Uterus (tissue), 4 donors: ENCODE results near the gene CTSD. TPM values are rescaled to one million over a fixed set of nuclear protein-coding genes. Genes with fewer than 3 reads are reported as not detected.

Experiments used
- DNase-seq, 2 donors: peaks; one replicate each; pipeline ENCODE4 v3.0.0-alpha.2; 2019 to 2020
- H3K27ac ChIP-seq, 2 donors: fragments of 200-600 bp; sonication (generic); 1 replicate in 1 of 2; 2 replicates in 1 of 2; pipeline ENCODE4 v1.5.1; 2016 to 2018
- H3K27me3 ChIP-seq, 2 donors: fragments of 200-600 bp; sonication (generic); one replicate each; pipeline ENCODE4 v1.5.1; 2018 to 2019; ENCODE audit warnings: control low read depth in 1 of 2
- H3K36me3 ChIP-seq, 2 donors: fragments of 200-600 bp; sonication (generic); one replicate each; pipeline ENCODE4 v1.5.1; 2019; ENCODE audit warnings: control low read depth in 1 of 2
- H3K4me1 ChIP-seq, 2 donors: fragments of 200-600 bp; sonication (generic); one replicate each; pipeline ENCODE4 v1.5.1; 2018 to 2019; ENCODE audit warnings: control low read depth in 1 of 2
- H3K4me3 ChIP-seq, 2 donors: fragments of 200-600 bp; sonication (generic); 1 replicate in 1 of 2; 2 replicates in 1 of 2; pipeline ENCODE4 v1.5.1; 2018 to 2019; ENCODE audit warnings: mild to moderate bottlenecking in 1 of 2
- H3K9me3 ChIP-seq, 2 donors: fragments of 200-600 bp; sonication (generic); one replicate each; pipeline ENCODE4 v1.5.1; 2019; ENCODE audit warnings: control low read depth in 1 of 2
- POLR2A ChIP-seq, 2 donors: fragments of 450-650 bp; IDR thresholded peaks; one replicate each; pipeline ENCODE4 v1.6.1; 2016; ENCODE audit warnings: antibody characterized with exemption in 2 of 2, mild to moderate bottlenecking in 1 of 2, moderate library complexity in 1 of 2
- intact Hi-C: fragments of 100-400 bp; cut with DNase I; formaldehyde crosslinking; loops from one replicate; pipeline ENCODE4 v1.15.1; 2023; ENCODE audit warnings: low total_unique reads
- total RNA-seq, 4 donors: library from RNA; depleted of rRNA in 3 of 4; stranded (reverse); fragments of >200 nt in 3 of 4; gene quantifications; one replicate each; pipeline versions ENCODE4 v1.1.0 to v1.2.4, GENCODE V29; 2014 to 2023
- TF ChIP-seq, protein P1 (sequence below), 4 experiments: fragments of 200-600 bp in 2 of 4; fragments of 450-650 bp in 2 of 4; sonication (generic) in 2 of 4; IDR thresholded peaks; one replicate each; pipeline ENCODE4 v1.5.1; 2016 to 2019; ENCODE audit warnings: antibody characterized with exemption in 4 of 4, mild to moderate bottlenecking in 2 of 4, moderate library complexity in 1 of 4
- donor health status: DM: yes; HTN: yes; CAD: no.

CTSD gene
- total RNA-seq, 4 donors from 2014 or later, result 80.0 to 188 (median 126) TPM

DNA sequence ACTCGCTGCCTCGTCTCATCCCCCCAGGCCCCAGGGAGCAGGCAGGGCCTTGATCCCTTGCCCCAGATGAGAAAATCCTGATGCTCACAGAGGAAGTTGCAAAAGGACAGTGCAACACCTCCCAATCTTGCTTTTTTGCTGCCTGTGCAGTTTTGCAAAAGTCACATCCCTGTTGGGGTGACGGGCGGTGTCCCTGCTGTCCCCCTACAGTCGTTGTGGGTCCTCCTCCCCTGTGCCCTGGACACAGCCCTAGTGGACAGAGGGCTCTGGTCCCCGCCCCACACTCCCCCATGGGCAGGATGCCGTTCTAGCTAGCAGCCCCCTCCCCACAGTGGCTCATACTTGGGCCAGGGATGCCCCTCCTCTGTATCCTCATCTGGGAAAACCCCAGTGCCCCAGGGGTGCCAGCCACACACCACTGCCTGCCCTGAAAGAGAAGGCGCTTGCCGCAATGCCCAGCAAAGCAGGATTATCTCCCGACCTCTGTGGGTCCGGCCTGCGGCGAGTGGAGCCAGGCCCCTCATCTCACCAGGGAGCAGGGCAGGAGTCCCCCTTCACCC, 18.4 kb upstream of the CTSD start:
- Histone ChIP-seq H3K4me3 (no peak overlapping the region), H3K9me3 (no peaks in the 10 kb centered on the region), H3K27me3 (no peaks in the 10 kb centered on the region), H3K4me1 (no peaks in the 10 kb centered on the region), H3K27ac (no peak overlapping the region), H3K36me3 (no peaks in the 10 kb centered on the region)
- TF ChIP-seq, protein P1, sequence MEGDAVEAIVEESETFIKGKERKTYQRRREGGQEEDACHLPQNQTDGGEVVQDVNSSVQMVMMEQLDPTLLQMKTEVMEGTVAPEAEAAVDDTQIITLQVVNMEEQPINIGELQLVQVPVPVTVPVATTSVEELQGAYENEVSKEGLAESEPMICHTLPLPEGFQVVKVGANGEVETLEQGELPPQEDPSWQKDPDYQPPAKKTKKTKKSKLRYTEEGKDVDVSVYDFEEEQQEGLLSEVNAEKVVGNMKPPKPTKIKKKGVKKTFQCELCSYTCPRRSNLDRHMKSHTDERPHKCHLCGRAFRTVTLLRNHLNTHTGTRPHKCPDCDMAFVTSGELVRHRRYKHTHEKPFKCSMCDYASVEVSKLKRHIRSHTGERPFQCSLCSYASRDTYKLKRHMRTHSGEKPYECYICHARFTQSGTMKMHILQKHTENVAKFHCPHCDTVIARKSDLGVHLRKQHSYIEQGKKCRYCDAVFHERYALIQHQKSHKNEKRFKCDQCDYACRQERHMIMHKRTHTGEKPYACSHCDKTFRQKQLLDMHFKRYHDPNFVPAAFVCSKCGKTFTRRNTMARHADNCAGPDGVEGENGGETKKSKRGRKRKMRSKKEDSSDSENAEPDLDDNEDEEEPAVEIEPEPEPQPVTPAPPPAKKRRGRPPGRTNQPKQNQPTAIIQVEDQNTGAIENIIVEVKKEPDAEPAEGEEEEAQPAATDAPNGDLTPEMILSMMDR (IDR thresholded peaks at IDR 0.05), result no peak
- no peak for TF ChIP-seq POLR2A (IDR thresholded peaks at IDR 0.05)
- no peak for DNase-seq
- intact Hi-C loops, result no loop called here

DNA sequence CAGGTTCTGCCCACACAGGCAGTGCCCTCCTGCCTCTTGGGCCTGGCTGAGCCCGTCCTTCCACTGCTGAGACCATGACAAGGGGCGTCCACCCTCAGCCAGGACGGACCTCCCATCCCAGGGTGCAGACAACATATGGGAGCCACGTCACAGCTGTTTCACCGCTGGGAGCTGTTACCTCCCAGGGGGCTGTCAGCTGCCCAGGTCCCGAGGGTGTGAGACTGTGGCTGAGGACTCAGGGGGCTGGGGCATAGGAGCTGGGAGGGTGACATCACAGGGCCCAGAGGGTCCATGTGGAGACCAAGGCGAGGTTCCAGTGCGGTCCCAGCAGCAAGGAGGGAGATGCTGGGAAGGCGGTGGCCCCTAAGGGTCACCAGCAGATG, 17.9 kb upstream of the CTSD start:
- no peak for TF ChIP-seq POLR2A (IDR thresholded peaks at IDR 0.05)
- TF ChIP-seq, protein P1 (IDR thresholded peaks at IDR 0.05), result no peak
- Histone ChIP-seq H3K36me3 (no peaks in the 10 kb centered on the region), H3K27ac (no peak overlapping the region), H3K4me1 (no peaks in the 10 kb centered on the region), H3K9me3 (no peaks in the 10 kb centered on the region), H3K27me3 (no peaks in the 10 kb centered on the region), H3K4me3 (no peak overlapping the region)
- intact Hi-C loops, result no loop called here
- no peak for DNase-seq

DNA sequence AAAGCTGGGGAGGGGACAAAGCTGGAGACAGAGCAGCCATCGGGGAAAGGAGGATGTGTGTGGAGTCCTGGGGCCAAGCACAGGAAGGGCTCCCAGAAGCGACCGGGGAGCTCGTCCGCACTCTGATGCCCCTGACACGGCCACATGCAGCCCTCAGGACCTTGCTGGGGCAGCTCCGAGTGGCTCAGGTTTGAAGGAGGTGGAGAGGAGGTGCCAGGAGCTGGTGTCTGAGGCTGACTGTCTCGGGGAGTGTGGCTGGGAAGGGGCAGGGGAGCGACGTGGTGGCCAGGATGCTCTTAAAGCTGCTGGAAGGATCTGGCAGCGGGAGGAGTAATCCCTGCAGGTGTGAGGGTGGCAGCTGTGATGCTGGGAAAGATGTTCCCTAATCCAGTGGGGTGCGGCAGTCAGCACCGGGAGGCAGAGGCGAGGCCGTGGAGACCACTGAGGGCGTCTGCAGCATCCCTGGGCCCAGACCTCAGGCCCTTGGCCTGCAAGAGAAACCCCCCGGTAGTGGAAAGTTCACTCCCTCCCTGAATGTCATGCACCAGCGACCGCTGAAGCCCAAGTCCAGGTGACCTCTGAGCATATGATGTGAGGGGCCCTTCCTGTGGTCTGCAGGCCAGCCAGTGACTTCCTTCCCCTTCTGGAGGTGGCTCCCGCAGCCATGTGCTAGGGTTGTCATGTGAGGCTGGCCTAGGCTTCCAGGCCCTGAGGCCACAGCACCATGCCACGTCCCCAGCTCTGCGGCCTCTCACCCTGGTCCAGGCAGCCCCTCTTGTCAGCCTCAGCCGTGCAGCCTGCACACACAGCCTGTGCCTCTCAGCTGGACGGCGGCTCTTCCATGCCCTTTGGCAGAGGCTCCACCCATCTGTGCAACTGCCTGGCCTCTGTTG, 17.2 kb upstream of the CTSD start:
- no peaks in the 10 kb centered on the region for H3K4me1 ChIP-seq
- intact Hi-C loops, result no loop called here
- no peak for DNase-seq
- TF ChIP-seq, protein P1 (IDR thresholded peaks at IDR 0.05), result no peak
- no peak overlapping the region for H3K4me3 ChIP-seq
- no peaks in the 10 kb centered on the region for H3K27me3 ChIP-seq
- no peaks in the 10 kb centered on the region for H3K36me3 ChIP-seq
- no peak overlapping the region for H3K27ac ChIP-seq
- no peaks in the 10 kb centered on the region for H3K9me3 ChIP-seq

DNA sequence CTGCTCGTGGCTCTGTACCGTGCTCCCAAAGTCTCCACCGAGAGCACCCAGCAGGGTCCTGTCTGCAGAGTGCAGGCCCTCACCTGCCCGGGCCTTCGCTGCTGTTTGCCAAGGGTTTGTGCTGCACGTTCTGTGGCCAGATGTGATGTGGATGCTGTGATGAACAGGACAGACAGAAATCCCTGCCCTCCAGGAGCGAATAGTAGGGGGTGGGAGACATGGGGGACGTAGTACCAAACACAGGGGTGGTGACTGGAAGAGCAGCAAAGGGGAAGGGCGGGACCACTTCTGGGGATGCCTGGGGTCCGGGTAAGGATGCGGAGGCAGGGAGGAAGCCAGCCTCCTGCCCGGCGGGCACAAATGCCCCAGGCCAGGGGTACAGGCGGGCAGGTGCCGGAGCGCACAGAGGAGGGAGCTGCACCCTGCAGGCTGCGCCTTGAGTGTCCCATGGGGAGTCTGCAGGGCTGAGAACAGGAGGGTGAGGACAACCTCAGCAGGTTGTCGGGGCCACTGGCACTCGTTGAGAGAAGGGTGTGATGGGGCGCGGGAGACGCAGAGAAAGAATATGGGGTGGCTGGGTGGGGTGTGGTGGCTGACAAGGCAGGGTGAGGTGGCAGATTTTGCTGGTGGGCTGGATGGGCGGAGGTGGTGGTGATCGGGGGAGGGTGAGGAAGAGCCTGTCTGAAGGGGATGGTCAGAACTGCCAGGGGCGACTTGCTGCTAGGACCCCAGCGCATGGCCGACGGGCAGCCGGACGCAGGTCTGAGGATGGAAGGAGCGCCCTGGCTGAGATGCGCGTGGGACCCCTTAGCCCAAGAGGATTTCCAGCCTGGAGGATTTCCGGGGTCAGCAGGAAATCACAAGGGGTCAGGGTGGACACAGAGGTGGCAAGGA, 16.3 kb upstream of the CTSD start:
- Histone ChIP-seq H3K36me3 (no peaks in the 10 kb centered on the region), H3K27ac (no peak overlapping the region), H3K4me1 (no peaks in the 10 kb centered on the region), H3K27me3 (no peaks in the 10 kb centered on the region), H3K9me3 (no peaks in the 10 kb centered on the region), H3K4me3 (no peak overlapping the region)
- TF ChIP-seq, protein P1 (IDR thresholded peaks at IDR 0.05), result no peak
- TF ChIP-seq POLR2A (IDR thresholded peaks at IDR 0.05), result no peak
- DNase-seq, result no peak
- intact Hi-C loops, result no loop called here
